HL-60 (cell line): ENCODE results near the gene LRRC4C.

Source experiments
- CTCF ChIP-seq: IDR thresholded peaks from one replicate; pipeline ENCODE4 v1.5.1; 2011; ENCODE audit warnings: low read length, control low read depth, inconsistent platforms; ENCODE audit not compliant: insufficient read depth
- GABPA ChIP-seq: IDR thresholded peaks from 2 replicates; pipeline ENCODE4 v1.6.1; 2012; ENCODE audit warnings: low read depth
- POLR2AphosphoS5 ChIP-seq: IDR thresholded peaks from 2 replicates; pipeline ENCODE4 v1.6.1; 2012; ENCODE audit warnings: low read depth

GRCh38 chr11:40168414-40168813, 1291.0 kb downstream of the LRRC4C start:
- TF ChIP-seq CTCF (no peak), GABPA (no peak), POLR2AphosphoS5 (no peak)
